GM23338 (cell line): Measurements from ENCODE around the gene SORCS2. TPM values are rescaled to one million over a fixed set of nuclear protein-coding genes. Genes with fewer than 3 reads are reported as not detected.

Experiments
- ATAC-seq: fragments of 200-7000 bp; cut with Tn5 transposase; 3 replicates; pipeline ENCODE4 v1.9.1; 2020
- DNase-seq: peaks from one replicate; pipeline ENCODE4 v3.0.0-alpha.2; 2015; ENCODE audit warnings: low spot score
- H2AFZ ChIP-seq: fragments of 200-600 bp; sonication (generic); 2 replicates; pipeline ENCODE4 v1.8.0; 2016; ENCODE audit warnings: antibody characterized with exemption, mild to moderate bottlenecking, moderate library complexity
- H3F3A ChIP-seq: fragments of 200-600 bp; sonication (generic); replicated peaks from 2 replicates; pipeline ENCODE4 v1.8.0; 2017; ENCODE audit warnings: antibody characterized with exemption, mixed run types, low read depth
- H3K27ac ChIP-seq: fragments of 200-600 bp; sonication (generic); 2 replicates; pipeline ENCODE4 v1.6.1; 2016; ENCODE audit warnings: low read depth
- H3K27me3 ChIP-seq: fragments of 200-600 bp; sonication (generic); 2 replicates; pipeline ENCODE4 v1.8.0; 2016; ENCODE audit warnings: mild to moderate bottlenecking, mixed run types, moderate library complexity; ENCODE audit not compliant: insufficient read depth
- H3K36me3 ChIP-seq: fragments of 200-600 bp; sonication (generic); 2 replicates; pipeline ENCODE4 v1.8.0; 2016; ENCODE audit warnings: mild to moderate bottlenecking; ENCODE audit not compliant: insufficient read depth
- H3K4me1 ChIP-seq: fragments of 200-600 bp; sonication (generic); 2 replicates; pipeline ENCODE4 v1.8.0; 2016; ENCODE audit warnings: mild to moderate bottlenecking, moderate library complexity; ENCODE audit not compliant: insufficient read depth
- H3K4me2 ChIP-seq: fragments of 200-600 bp; sonication (generic); 2 replicates; pipeline ENCODE4 v1.7.1; 2017; ENCODE audit warnings: mixed run types
- H3K4me3 ChIP-seq: fragments of 200-600 bp; sonication (generic); 2 replicates; pipeline ENCODE4 v1.6.1; 2016; ENCODE audit warnings: mixed run types
- H3K79me2 ChIP-seq: fragments of 200-600 bp; sonication (generic); replicated peaks from 2 replicates; pipeline ENCODE4 v1.8.0; 2017; ENCODE audit warnings: mild to moderate bottlenecking; ENCODE audit not compliant: insufficient read depth
- H3K9me2 ChIP-seq: fragments of 200-600 bp; sonication (generic); 2 replicates; pipeline ENCODE4 v1.8.0; 2017; ENCODE audit not compliant: insufficient read depth
- H4K20me1 ChIP-seq: fragments of 200-600 bp; sonication (generic); replicated peaks from 2 replicates; pipeline ENCODE4 v1.8.0; 2017; ENCODE audit warnings: mild to moderate bottlenecking; ENCODE audit not compliant: insufficient read depth
- H3K27ac Mint-ChIP-seq: 2 replicates; pipeline ENCODE4 v1.8.0; 2020; ENCODE audit warnings: inconsistent platforms, mild to moderate bottlenecking, moderate library complexity, mixed read lengths
- H3K27me3 Mint-ChIP-seq: 3 replicates; pipeline ENCODE4 v1.8.0; 2022; ENCODE audit warnings: low read depth, mild to moderate bottlenecking, moderate library complexity, mixed read lengths, inconsistent platforms; ENCODE audit not compliant: insufficient read depth, poor library complexity
- H3K36me3 Mint-ChIP-seq: 3 replicates; pipeline ENCODE4 v1.8.0; 2021; ENCODE audit warnings: low read depth, mild to moderate bottlenecking, inconsistent platforms, moderate library complexity, mixed read lengths
- H3K4me1 Mint-ChIP-seq: 3 replicates; pipeline ENCODE4 v1.8.0; 2020; ENCODE audit warnings: mild to moderate bottlenecking, inconsistent platforms, mixed read lengths
- H3K4me3 Mint-ChIP-seq: 3 replicates; pipeline ENCODE4 v1.8.0; 2021; ENCODE audit warnings: moderate library complexity, mild to moderate bottlenecking, inconsistent platforms, mixed read lengths
- H3K9me3 Mint-ChIP-seq: 3 replicates; pipeline ENCODE4 v1.8.0; 2020; ENCODE audit warnings: moderate library complexity, mild to moderate bottlenecking, inconsistent platforms, mixed read lengths
- CTCF ChIP-seq, 2 experiments: fragments of 200-600 bp in 1 of 2; sonication (generic) in 1 of 2; conservative IDR thresholded peaks; 2 replicates each; pipeline versions ENCODE4 v1.5.1 to v1.6.1; 2016 to 2017; ENCODE audit warnings: antibody characterized with exemption in 2 of 2, low read depth in 2 of 2, mild to moderate bottlenecking in 2 of 2, moderate library complexity in 1 of 2
- ETS1 ChIP-seq: IDR thresholded peaks from 2 replicates; pipeline ENCODE4 v1.6.1; 2016; ENCODE audit warnings: antibody characterized with exemption
- EZH2phosphoT487 ChIP-seq: fragments of 200-600 bp; sonication (generic); IDR thresholded peaks from one replicate; pipeline ENCODE4 v1.8.1; 2018; ENCODE audit warnings: antibody characterized with exemption; ENCODE audit not compliant: unreplicated experiment
- POLR2AphosphoS5 ChIP-seq: IDR thresholded peaks from 2 replicates; pipeline ENCODE4 v1.6.1; 2016; ENCODE audit warnings: antibody characterized with exemption, low read depth
- REST ChIP-seq: IDR thresholded peaks from one replicate; pipeline ENCODE4 v1.6.1; 2018; ENCODE audit warnings: antibody characterized with exemption; ENCODE audit not compliant: unreplicated experiment
- STAT1 ChIP-seq: IDR thresholded peaks from one replicate; pipeline ENCODE4 v1.6.1; 2016; ENCODE audit warnings: antibody characterized with exemption; ENCODE audit not compliant: unreplicated experiment
- ZNF114 ChIP-seq: fragments of 250-450 bp; sonication (Bioruptor Pico); IDR thresholded peaks from 2 replicates; pipeline ENCODE4 v1.5.0; 2020; ENCODE audit warnings: mild to moderate bottlenecking, moderate library complexity
- ZNF331 ChIP-seq: fragments of 250-450 bp; sonication (Bioruptor Pico); IDR thresholded peaks from 2 replicates; pipeline ENCODE4 v1.5.0; 2020; ENCODE audit warnings: low read depth, mild to moderate bottlenecking, moderate library complexity
- ZNF462 ChIP-seq: fragments of 250-450 bp; sonication (Bioruptor Pico); IDR thresholded peaks from 2 replicates; pipeline ENCODE4 v1.5.0; 2020; ENCODE audit warnings: mild to moderate bottlenecking, moderate library complexity
- polyA plus RNA-seq: library from polyadenylated mRNA; unstranded; fragments of >200 nt; fragmentation: Nextera tagmentation; extraction: Ambion mirVana; gene quantifications from 2 replicates; pipeline ENCODE4 v1.2.1, GENCODE V29; 2016
- total RNA-seq: library from RNA; depleted of rRNA; stranded (reverse); fragments of >200 nt; shearing (Covaris generic); gene quantifications from 2 replicates; pipeline ENCODE4 v1.2.3, GENCODE V29; 2014

SORCS2 gene
- total and polyA plus RNA-seq, 2 experiments from 2014 or later: 0.47 to 2.4 TPM

GRCh38 chr4:7147661-7148310 is 44.6 kb upstream of the SORCS2 start (continued):
- TF ChIP-seq ZNF462 (CRISPR knock-in tag): no peak
- no peak for TF ChIP-seq CTCF (conservative IDR thresholded peaks at IDR 0.05; ENCODE audit: low read depth in 2 of 2)
- TF ChIP-seq ZNF114 (CRISPR knock-in tag): no peak
- no peak for TF ChIP-seq POLR2AphosphoS5
- no peak for TF ChIP-seq ETS1
- TF ChIP-seq EZH2phosphoT487: no peak

- no peak for DNase-seq
- TF ChIP-seq ZNF331 (CRISPR knock-in tag): no peak
- no peak for TF ChIP-seq STAT1
- TF ChIP-seq REST: no peak
- no peak for TF ChIP-seq ETS1
These were observed 44.0 kb upstream of the SORCS2 start for GRCh38 chr4:7148337-7148736.

More at GRCh38 chr4:7148337-7148736, 44.0 kb upstream of the SORCS2 start:
- no peaks in the 10 kb centered on the region for H3K4me1 ChIP-seq
- no peaks in the 10 kb centered on the region for H3K36me3 ChIP-seq
- H3K27ac ChIP-seq: no peak overlapping the region
- no peak overlapping the region for H3K4me3 ChIP-seq
- no peak overlapping the region for H3K4me2 ChIP-seq
- Mint-ChIP-seq H3K4me1 (no peaks in the 10 kb centered on the region), H3K4me3 (no peak overlapping the region), H3K36me3 (no peaks in the 10 kb centered on the region), H3K27ac (no peak overlapping the region), H3K9me3 (no peaks in the 10 kb centered on the region), H3K27me3 (peaks cover 11% of the 10 kb centered on the region)
- no peaks in the 10 kb centered on the region for H3K27me3 ChIP-seq
- H3K79me2 ChIP-seq: no peaks in the 10 kb centered on the region
- H3K9me2 ChIP-seq: no peaks in the 10 kb centered on the region
- ATAC-seq: no peak
- H3F3A ChIP-seq: no peaks in the 10 kb centered on the region
- H2AFZ ChIP-seq: no peak overlapping the region
- H4K20me1 ChIP-seq: no peaks in the 10 kb centered on the region
